GM18511 (cell line): Measurements from ENCODE around the gene STARD9.

Experiments
- ATAC-seq: cut with Tn5 transposase; IDR thresholded peaks from one replicate; pipeline ENCODE4 v1.9.1; 2021; ENCODE audit warnings: mild to moderate bottlenecking, moderate library complexity; ENCODE audit not compliant: unreplicated experiment

The STARD9 gene

DNA sequence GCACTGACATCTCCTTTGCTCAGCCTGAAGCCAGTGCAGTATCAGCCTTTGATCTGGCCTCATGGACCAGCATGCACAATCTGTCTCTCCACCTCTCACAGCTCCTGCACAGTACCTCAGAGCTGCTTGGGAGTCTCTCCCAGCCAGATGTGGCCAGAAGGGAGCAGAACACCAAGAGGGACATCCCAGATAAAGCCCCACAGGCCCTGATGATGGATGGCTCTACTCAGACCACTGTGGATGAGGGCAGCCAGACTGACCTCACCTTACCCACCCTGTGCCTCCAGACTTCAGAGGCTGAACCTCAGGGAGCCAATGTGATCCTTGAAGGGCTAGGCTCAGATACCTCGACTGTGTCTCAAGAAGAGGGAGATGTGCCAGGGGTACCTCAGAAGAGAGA, 117.1 kb downstream of the STARD9 start:
- ATAC-seq, result no peak

DNA sequence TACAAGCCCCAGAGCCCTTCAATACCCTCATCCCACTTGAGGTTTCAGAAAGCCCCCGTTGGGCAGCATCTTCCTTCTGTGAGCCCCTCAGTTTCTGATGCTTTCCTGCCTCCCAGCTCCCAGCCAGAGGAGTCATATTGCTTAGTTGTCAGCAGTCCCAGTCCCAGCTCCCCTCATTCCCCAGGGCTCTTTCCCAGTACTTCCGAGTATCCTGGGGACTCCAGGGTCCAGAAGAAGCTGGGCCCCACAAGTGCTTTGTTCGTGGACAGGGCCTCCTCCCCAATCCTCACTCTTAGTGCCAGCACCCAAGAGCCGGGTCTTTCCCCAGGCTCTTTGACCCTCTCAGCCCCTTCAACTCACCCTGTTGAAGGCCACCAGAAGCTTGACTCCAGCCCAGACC, 117.6 kb downstream of the STARD9 start:
- ATAC-seq, result no peak

GRCh38 chr15:42693496-42693895, 118.1 kb downstream of the STARD9 start:
- ATAC-seq, result no peak

DNA sequence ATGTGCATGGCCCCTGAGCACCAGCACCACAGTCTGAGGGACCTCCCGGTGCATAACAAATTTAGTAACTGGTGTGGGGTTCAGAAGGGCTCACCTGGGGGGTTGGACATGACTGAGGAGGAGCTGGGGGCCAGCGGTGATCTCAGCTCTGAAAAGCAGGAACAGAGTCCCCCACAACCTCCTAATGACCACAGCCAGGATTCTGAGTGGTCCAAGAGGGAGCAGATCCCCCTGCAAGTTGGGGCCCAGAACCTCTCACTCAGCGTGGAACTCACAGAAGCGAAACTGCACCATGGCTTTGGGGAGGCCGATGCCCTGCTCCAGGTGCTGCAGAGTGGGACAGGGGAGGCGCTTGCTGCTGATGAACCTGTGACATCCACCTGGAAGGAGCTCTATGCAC, 118.5 kb downstream of the STARD9 start:
- no peak for ATAC-seq

DNA sequence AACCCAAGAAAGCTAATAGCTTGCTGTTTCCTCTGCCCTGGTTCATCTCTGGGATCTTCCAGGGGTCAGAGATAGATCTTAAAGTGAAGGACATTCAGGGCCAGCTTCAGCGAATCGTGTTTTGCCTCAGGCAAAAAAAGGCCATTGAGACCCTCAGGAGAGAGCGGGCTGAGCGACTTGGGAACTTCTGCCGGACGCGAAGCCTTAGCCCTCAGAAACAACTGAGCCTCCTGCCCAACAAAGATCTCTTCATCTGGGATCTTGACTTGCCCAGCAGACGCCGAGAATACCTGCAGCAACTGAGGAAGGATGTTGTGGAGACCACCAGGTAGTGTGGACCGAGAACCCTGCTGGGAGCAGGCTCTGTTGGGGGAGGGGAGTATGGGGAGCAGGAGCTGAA, 119.0 kb downstream of the STARD9 start:
- ATAC-seq, result no peak

GRCh38 chr15:42695527-42696071, 120.2 kb downstream of the STARD9 start:
- ATAC-seq, result no peak

GRCh38 chr15:42696626-42697025, 121.2 kb downstream of the STARD9 start:
- no peak for ATAC-seq

GRCh38 chr15:42704492-42704926, 129.1 kb downstream of the STARD9 start:
- no peak for ATAC-seq

- no peak for ATAC-seq
Measured at GRCh38 chr15:42705336-42705735, 129.9 kb downstream of the STARD9 start.

GRCh38 chr15:42707068-42707467, 131.7 kb downstream of the STARD9 start:
- ATAC-seq, result no peak

DNA sequence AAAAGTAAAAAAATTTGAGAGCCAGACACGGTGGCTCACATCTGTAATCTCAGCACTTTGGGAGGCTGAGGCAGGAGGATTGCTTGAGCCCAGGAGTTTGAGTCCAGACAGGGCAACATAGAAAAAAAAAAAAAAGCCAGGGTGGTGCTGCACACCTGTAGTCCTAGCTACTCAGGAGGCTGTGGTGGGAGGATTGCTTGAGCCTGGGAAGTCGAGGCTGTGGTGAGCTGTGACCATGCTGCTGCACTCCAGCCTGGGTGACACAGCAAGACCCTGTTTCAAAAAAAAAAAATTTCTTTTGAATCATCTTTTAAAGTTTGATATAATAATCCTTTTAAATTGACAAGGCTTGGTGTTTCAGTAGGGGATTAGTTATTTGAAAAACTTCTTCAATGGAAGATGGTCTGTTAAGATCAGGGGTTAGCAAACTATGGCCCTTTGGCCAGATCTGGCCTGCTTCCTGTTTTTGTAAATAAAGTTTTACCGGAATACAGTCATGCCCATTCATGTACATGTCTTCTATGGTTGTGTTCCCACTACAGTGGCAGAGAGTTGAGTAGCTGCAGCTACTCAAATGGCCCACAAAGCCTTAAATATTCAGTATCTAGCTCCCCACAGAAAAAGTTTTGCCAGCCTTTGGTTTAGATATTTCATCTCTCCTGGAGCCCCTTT, 132.6 kb downstream of the STARD9 start:
- ATAC-seq, result no peak

GRCh38 chr15:42710662-42711061, 135.3 kb downstream of the STARD9 start:
- no peak for ATAC-seq

- ATAC-seq, result no peak
Measured at GRCh38 chr15:42711746-42712145, 136.3 kb downstream of the STARD9 start.

- no peak for ATAC-seq
Measured at GRCh38 chr15:42712584-42712983, 137.2 kb downstream of the STARD9 start.

DNA sequence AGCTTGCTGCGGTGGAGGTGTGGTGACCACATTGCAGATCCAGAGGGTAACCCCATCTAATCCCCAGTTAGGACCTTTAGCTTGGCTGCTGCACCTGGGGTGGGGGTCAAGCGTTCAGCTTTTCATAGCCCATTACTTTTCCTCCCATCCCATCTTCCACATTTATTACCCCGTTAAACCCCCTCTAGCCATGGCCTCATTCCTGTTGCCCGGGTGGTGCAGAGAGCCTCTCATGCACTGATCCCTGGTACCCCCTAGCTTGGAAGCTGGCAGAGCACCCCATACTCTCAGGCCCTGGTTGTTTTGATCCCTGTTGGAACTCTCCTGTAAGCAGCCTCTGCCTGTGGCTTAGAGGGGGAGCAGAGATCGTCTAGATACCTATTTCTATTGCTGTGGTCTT, 140.7 kb downstream of the STARD9 start:
- ATAC-seq, result no peak

GRCh38 chr15:42716626-42717025, 141.2 kb downstream of the STARD9 start:
- ATAC-seq, result no peak

DNA sequence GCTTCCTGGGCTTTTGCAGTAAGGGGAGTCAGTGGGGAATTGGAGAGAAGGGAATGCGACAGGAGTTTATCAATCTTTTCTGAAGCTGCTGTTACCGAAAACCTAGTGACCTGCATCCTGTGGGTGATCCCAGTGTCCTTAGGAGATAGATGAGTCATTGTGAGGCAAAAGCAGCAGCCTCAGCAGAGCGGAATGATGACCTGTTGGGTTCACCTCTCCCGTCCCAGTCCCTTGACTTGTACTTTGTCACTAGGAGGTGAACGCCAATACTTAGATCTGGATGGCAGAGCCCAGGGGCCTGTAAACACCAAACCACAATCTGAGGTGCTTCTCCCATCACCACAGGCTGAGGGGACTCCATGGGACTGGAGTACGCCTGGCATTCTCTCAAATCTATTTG, 143.6 kb downstream of the STARD9 start:
- ATAC-seq, result no peak

- no peak for ATAC-seq
Measured at GRCh38 chr15:42720071-42720470, 144.7 kb downstream of the STARD9 start.

GRCh38 chr15:42721016-42721415, 145.6 kb downstream of the STARD9 start:
- ATAC-seq, result no peak

DNA sequence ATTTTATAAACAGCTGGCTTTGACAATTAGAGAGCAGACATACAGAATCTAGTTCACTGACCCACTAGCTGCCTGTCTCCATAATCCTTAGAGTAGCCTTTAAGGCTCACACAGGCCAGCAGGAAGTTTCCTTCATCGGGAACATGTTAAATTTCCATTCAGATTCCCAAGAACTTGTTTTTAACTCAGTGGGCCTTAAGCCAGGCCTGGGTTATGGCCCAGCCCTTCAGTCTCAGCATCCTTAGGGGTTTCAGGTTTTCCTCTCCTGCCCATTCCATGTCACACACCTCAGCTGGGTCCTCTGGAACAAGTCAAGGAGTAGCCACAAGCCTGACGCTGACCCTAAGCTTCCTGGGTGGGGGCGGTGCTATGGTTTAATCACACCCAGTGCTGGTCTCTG, 146.5 kb downstream of the STARD9 start:
- ATAC-seq, result no peak

- ATAC-seq, result no peak
Measured at GRCh38 chr15:42723068-42723467, 147.7 kb downstream of the STARD9 start.

DNA sequence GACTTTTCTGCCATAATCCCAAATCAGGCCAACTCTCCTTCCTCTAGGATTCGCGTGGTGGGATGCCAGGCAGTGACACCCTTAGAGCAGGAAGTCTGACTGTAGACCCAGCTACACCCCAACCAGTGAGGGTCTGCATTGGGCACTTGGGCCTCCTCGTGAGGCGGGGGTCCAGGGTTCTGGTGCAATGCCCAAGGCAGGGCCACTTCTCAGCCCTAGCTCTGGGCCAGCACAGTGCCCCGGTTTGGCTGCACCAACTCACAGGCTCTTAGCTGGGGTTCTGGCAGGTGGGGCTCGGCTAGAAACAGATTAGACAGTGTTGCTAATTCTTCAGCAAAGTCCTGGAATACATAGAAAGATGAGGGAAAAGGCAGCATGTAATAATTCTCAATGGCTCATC, 148.9 kb downstream of the STARD9 start:
- ATAC-seq, result no peak

DNA sequence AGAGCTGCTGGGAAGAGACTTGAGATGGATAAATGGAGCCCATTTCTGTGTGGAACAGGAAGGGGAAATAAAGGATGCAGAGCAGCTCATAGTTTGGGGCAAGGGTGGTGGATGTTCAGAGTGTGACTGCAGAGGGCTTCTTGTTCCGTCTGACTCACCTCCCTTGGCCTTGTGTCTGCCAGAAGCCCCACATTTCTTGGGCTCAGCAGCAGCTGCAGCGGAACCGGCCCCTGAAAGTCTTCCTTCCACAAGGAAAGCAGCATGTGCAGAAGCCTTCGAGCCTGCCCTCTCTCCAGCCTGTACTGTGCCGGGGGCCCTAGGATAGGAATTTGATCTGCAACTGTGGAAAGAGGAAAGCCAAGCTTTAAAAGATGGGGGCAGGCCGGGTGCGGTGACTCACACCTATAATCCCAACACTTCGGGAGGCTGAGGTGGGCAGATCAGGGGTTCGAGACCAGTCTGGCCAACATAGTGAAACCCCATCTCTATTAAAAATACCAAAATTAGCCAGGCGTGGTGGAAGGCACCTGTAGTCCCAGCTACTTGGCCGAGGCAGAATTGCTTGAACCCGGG, 150.0 kb downstream of the STARD9 start:
- no peak for ATAC-seq
